Motor neuron (in vitro differentiated cells): ENCODE results near the gene HSPG2. TPM values are rescaled to one million over a fixed set of nuclear protein-coding genes. Genes with fewer than 3 reads are reported as not detected.

Source experiments
- ATAC-seq, 8 experiments: fragments of 200-7000 bp; cut with Tn5 transposase; replicated peaks in 6 of 8; 2 replicates each; pipeline ENCODE4 v1.8.0; 2021; ENCODE audit warnings: mild to moderate bottlenecking in 8 of 8, moderate library complexity in 8 of 8
- H3K27ac ChIP-seq, 2 donors: fragments of 250-450 bp; sonication (Bioruptor Pico); 2 replicates each; pipeline ENCODE4 v1.9.0; 2021; ENCODE audit warnings: antibody characterized with exemption in 2 of 2, mild to moderate bottlenecking in 2 of 2, moderate library complexity in 1 of 2
- H3K4me1 ChIP-seq, 2 donors: fragments of 250-450 bp; sonication (Bioruptor Pico); replicated peaks in 1 of 2; 2 replicates each; pipeline ENCODE4 v1.6.1; 2021; ENCODE audit warnings: antibody characterized with exemption in 2 of 2, mild to moderate bottlenecking in 2 of 2, moderate library complexity in 1 of 2
- H3K4me3 ChIP-seq, 5 donors: fragments of 250-450 bp; sonication (Bioruptor Pico); 2 replicates each; pipeline ENCODE4 v1.9.0; 2021; ENCODE audit warnings: antibody characterized with exemption in 5 of 5, mild to moderate bottlenecking in 5 of 5, moderate library complexity in 4 of 5
- WGBS, 10 experiments: fragments of 450-650 bp; shearing (Covaris generic); methylation state at CpG; one replicate each; pipeline ENCODE4 v1.0.0; 2022; 5-methylcytosine and 5-hydroxymethylcytosine counted together
- in situ Hi-C, 9 experiments: fragments of 400-800 bp; cut with MboI; loops; one replicate each; pipeline ENCODE4 v1.15.0; 2021; ENCODE audit warnings: low sequenced_read_pairs in 9 of 9, low pct_unique_long_range_greater_than_20kb in 2 of 9; ENCODE audit not compliant: unreplicated experiment in 9 of 9
- total RNA-seq, 8 experiments: library from RNA; unstranded; fragments of 300-600 nt; gene quantifications; 2 replicates each; pipeline versions ENCODE4 v1.2.3 to v1.2.4, GENCODE V29; 2022

Gene HSPG2
- total RNA-seq, 8 experiments from 2014 or later: 5.8 to 47.9 (median 12.8) TPM

DNA sequence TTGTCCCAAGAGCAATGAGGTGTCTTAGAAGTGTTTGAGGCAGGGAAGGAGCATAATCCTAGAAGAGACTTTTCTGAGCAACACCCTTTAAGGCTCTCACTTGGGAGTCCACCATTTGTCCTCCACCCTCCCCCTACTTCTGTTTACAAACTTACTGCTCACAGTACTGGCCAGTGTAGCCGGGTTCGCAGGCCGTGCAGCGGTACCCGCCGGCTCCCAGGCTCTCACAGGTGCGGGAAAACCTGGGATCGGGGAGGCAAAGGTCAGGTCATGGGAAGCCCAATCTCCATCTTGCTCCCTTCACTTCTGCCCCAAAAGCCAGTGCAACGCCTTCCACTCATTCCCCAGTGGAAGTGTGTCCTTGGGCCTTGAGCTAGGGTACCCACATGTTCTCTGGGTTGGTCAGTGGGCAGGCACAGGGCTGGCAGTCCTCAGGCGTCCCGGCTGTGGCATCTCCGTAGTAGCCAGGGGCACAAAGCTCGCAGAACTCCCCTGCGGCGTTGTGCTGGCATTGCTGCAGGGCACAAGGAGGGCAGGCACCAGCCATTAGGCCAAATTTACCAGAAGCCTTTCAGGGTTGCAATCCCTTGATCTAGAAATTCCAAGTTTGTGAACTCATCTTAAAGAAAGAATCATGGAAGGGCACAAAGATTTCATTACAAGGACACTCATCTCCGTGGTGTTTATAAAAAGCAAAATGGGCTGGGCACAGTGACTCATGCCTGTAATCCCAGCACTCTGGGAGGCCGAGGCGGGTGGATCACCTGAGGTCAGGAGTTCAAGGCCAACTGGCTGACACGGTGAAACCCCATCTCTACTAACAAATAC lies 75.3 kb downstream of the HSPG2 start:
- ATAC-seq: peak in 2 of 8 experiments; percentile 34 to 56
- H3K27ac ChIP-seq: no peak overlapping the region
- H3K4me3 ChIP-seq: no peak overlapping the region
- H3K4me1 ChIP-seq: peaks cover 11 to 14% of the 10 kb centered on the region in 2 donors
- in situ Hi-C loops: no loop called here
- 33 to 100% (median 95%) methylated on average over 1 to 19 of the region's 19 CpGs; no CpG with 5 or more reads in 2 of the 10 experiments for WGBS, 10 experiments

DNA sequence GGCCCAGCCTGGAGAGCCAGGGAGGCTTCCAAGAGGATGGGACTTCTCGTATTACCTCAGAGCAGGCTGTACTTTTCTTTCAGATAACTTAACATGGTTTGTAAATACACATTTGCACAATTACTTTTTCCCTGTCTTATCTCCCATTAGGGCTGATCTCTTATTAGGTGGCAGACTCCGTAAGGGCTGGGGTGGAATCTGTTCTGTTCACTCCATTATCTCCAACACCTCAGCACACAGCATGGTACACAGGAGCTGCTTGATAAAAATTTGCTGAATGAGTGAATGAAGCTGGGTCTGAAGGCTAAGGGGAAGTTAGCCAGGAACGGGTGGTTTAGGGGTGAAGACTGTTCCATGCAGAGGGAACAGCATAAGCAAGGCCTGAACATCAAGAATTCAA lies 76.1 kb downstream of the HSPG2 start:
- 83 to 100% (median 93%) methylated on average over 1 to 3 of the region's 3 CpGs; no CpG with 5 or more reads in 1 of the 10 experiments for WGBS, 10 experiments
- in situ Hi-C loops: no loop called here
- Histone ChIP-seq H3K4me1 (peaks cover 5 to 6% of the 10 kb centered on the region in 2 donors), H3K27ac (no peak overlapping the region), H3K4me3 (no peak overlapping the region)
- no peak for ATAC-seq

DNA sequence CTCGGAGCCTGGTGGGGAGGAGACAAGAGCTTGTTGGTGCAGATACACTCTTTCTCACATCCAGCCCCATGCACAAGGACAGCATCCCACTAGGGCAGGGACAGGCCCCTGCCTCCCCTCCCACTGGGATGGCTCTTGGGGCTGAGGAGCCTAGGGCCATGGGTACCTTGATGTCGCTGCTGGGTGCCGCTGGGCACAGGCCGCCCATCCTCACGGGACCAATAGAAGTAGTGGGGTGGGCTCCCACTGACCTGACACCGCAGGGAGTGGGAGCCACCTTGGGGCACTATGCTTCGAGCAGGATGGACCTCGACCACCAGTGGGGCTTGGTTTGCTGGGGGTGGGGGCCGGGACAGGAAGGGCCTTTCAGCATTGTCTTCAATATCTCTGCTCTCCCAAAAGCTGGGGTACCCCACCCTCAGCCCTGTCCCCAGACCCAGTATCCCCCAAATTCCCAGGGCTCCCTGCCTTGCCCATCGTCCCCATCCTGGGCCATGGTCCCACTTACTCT lies 77.4 kb downstream of the HSPG2 start:
- no peak overlapping the region for H3K27ac ChIP-seq
- 100% methylated on average over 1 to 2 of the region's 10 CpGs; no CpG with 5 or more reads in 7 of the 10 experiments for whole genome bisulfite sequencing, 10 experiments
- H3K4me1 ChIP-seq: no peaks in the 10 kb centered on the region
- in situ Hi-C loops: no loop called here
- H3K4me3 ChIP-seq: no peak overlapping the region
- ATAC-seq: no peak

DNA sequence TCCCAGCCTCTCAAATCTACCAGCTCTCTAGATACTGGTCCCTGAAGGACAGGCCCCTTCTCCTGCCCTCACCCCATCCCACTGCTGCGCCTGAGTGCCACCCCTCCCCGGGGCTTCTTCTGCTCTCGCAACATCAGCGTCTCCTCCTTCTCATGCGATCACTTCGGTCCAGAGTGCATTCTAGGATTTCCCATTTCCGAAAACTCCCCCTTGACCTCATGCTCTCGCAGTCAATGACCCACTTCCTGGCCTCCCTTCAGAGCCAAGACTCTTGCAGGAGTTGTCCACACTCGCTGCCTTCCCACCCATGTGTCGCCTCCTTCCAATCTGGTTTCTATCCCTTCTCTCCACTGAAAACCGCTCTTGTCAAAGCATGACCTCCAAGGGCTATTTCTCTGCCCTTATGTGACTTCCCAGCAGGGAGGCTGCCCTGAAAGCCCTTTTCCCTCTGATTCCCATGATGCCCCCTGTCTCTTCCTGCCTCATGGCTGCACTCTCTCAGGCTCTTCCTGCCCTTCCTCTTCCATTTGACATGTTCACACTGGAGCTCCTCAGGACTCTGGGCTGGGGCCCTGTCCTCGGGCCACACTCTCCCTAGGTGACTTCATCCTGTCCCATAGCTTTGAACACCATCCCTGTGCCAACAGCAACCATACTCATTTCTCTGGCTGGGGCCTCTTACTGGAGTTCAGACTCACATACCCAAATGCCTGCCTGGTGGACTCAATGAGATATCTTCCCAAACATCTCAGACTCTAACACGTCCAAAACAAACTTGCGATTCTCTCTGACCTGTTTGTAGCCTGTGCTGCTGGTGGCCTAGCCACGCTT lies 79.1 kb downstream of the HSPG2 start:
- no peak for ATAC-seq
- Histone ChIP-seq H3K27ac (no peak overlapping the region), H3K4me3 (no peak overlapping the region), H3K4me1 (no peaks in the 10 kb centered on the region)
- 68 to 94% (median 86%) methylated on average over 3 to 12 of the region's 15 CpGs; no CpG with 5 or more reads in 4 of the 10 experiments for whole genome bisulfite sequencing, 10 experiments
- in situ Hi-C loops: no loop called here

DNA sequence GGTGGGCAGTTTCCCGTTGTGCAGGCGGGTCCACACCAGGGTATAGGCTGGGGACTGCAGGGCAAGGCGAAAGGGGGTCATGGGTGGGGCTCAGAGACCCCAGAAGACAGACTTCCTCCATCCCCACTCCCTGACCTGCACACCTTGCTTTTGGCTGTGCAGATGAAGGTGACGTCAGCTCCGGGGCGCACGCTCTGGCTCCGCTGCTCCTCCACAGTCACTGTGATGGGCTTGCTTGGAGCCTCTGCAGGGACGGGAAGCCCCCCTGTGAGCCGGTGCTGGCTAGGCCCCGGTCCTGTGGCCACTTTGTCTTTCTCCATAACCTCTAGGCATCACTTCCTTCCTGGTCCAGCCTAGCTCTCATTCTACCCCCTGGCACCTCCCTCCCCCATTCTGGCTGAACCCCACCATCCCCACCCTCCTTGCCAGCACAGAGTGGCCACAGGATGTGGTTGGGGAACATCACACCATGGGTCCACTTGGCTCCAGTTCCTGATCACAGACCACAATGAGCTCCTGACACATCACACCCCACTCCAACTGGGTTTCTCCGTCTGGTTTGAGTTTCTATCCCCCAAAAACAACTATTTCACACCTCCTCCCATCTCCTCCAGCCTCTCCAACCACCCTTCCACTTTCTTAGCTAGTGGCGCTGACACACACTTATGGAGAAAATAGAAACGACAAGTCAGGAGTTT lies 79.8 kb downstream of the HSPG2 start:
- no peak overlapping the region for H3K4me3 ChIP-seq
- no peak overlapping the region for H3K27ac ChIP-seq
- 80 to 100% (median 95%) methylated on average over 1 to 6 of the region's 14 CpGs; no CpG with 5 or more reads in 5 of the 10 experiments for WGBS, 10 experiments
- no peaks in the 10 kb centered on the region for H3K4me1 ChIP-seq
- in situ Hi-C loops: no loop called here
- ATAC-seq: no peak

DNA sequence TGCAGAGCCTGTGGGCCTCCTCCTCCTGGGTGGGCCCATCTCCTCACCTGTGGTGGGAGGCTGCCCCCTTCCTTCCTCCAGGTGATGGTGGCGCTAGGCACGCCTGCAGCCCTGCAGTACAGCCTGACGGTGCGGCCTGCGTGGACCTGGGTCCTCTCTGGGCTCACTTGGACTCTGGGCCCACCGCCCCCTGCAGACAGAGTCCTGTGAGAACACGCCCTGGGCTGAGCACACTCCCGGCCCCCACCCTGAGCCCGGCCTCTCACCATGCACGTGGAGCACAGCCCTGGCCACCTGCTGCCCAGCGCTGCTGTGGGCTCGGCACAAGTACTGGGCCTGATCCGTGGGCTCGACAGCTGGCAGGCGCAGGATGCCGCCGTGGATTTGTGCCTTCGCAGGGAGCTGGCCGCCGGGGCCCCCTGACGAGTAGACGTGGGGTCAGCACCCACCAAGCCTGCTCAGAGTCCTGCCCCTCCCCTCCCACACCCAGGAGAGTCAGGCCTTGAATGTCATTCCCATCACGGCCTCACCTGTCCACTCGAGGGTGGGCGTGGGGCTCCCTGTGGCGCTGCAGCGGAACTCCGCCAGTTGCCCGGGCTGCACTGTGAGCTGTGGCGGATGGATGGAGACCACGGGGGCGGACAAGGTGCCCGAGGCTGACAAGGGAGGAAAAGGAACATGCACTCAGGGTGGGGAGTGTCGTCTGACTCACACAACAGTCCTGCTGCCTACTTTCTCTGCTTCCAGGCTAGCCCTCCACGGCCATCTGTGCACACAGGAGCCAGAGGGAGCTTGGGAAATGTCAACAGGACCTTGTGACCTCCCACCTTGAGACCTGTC lies 81.6 kb downstream of the HSPG2 start:
- H3K4me3 ChIP-seq: no peak overlapping the region
- 88 to 100% (median 93%) methylated on average over 4 to 17 of the region's 35 CpGs; no CpG with 5 or more reads in 6 of the 10 experiments for WGBS, 10 experiments
- H3K27ac ChIP-seq: no peak overlapping the region
- in situ Hi-C loops: no loop called here
- peak in 5 of 8 experiments; percentile 12 to 69 (median 20) for ATAC-seq
- H3K4me1 ChIP-seq: no peaks in the 10 kb centered on the region

DNA sequence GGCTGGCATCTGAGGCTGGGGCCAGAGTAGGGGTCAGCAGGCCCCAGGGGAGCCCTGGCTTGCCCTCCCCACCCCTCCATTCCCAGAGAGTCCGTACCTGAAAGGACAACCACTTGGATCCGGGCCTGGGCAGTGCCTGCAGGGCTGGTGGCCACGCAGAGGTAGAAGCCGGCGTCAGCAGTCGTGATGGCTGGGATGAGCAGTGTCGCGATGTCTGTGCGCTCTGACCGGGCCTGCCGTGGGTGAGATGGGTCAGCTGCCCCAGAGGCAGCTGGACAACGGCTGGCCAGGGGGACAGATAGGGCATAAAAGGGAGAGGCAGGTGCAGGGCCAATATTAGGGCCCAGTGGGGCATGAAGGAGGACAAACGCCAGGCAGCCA lies 82.4 kb downstream of the HSPG2 start:
- in situ Hi-C loops: no loop called here
- no peak overlapping the region for H3K27ac ChIP-seq
- H3K4me1 ChIP-seq: no peaks in the 10 kb centered on the region
- 60 to 100% (median 94%) methylated on average over 1 to 7 of the region's 13 CpGs; no CpG with 5 or more reads in 6 of the 10 experiments for WGBS, 10 experiments
- ATAC-seq: peak in 2 of 8 experiments; percentile 5
- H3K4me3 ChIP-seq: no peak overlapping the region

DNA sequence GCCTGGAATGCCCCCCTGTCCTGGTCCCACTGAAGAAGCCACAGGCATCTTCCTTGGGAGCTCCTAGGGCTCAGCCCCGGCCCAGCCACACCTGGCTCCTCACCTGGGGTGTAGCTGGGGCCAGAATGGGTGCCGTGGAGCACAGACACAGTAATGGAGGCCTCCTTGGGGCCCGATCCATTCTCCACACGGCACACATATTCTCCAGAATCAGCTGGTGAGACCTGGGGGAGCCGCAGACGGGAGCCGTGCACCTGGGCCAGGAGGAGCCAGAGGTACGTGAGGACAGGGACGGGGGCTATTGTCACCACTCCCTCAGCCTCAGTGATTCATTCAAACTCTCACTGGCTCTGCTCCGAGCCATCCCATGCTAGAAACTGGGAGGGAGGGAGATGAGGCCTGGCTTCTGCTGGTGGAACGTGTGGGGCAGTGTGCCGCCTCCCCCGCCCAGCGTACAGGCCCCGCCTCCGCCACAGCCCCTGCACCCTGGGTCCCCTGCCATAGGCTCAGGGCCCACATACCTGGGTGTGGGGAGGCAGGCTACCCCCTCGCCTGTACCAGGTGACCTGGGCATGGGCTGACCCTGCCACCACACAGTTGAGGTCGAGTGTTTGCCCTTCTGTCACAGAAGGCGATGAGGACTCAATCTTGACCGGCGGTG lies 82.9 kb downstream of the HSPG2 start:
- no peak overlapping the region for H3K27ac ChIP-seq
- H3K4me1 ChIP-seq: no peaks in the 10 kb centered on the region
- 80 to 93% methylated on average over 1 to 5 of the region's 21 CpGs; no CpG with 5 or more reads in 8 of the 10 experiments for WGBS, 10 experiments
- peak in 3 of 8 experiments; percentile 12 to 21 (median 15) for ATAC-seq
- H3K4me3 ChIP-seq: no peak overlapping the region
- in situ Hi-C loops: no loop called here

DNA sequence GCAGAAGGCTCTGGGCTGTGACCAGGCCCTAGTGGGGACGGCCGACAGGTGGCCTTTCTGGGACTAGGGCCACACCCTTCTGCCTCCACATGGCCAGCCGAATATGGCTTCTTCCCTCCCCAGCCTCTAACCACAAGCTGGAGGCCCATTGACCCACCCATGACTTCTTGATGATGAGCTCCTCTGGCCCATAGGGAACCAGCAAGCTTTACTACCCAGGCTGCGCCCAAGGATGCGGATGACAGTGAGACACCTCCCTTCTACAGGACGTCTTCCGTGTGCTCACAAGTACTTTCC lies 84.0 kb downstream of the HSPG2 start:
- Histone ChIP-seq H3K27ac (no peak overlapping the region), H3K4me3 (no peak overlapping the region), H3K4me1 (no peaks in the 10 kb centered on the region)
- ATAC-seq: peak in 3 of 8 experiments; percentile 27 to 70 (median 57)
- in situ Hi-C loops: no loop called here
- WGBS, 10 experiments: 73 to 100% (median 90%) methylated on average over 2 to 5 of the region's 7 CpGs; no CpG with 5 or more reads in 5 of the 10 experiments

DNA sequence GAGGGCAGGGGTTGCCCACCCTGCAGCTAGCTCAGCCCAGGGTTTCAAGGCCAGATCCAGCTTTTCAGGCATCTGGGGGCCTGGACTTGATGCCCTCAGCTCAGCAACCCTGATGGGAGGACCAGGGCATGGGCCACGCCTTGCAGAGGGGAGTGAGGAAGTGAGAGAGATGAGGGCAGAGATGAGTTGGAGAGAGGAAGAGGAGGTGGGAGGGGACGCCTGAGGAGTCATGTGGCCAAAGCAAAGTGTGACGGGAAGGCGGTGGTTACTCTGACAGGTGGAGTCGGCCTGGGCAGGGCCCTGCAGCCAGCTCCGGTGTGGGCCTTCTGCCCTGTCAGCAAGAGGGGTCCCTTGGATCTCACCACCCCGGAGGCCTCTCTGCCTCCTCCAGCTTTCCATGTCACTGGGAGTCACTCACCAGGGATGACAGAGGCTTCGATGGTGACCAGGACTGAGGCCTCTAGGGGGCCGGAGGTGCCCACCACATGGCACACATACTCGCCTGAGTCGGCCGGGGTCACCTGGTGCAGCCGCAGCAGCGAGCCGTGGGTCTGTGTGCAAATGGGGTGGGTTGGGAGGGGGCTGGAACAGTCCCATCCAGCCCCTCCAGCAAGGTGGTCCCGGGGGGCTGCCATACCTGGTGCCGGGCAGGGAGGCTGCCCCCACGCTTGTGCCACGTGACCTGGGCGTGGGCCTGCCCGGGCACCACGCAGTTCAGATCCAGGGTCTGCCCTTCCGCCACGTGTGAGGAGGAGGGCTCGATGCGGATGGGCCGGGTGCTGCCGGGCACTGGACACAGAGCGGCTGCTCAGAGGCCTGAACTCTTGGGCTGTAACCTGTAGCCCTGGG lies 84.6 kb downstream of the HSPG2 start:
- peak in 1 of 8 experiments; percentile 10 for ATAC-seq
- in situ Hi-C loops: no loop called here
- no peaks in the 10 kb centered on the region for H3K4me1 ChIP-seq
- 80 to 100% (median 86%) methylated on average over 1 to 16 of the region's 29 CpGs; no CpG with 5 or more reads in 6 of the 10 experiments for WGBS, 10 experiments
- no peak overlapping the region for H3K27ac ChIP-seq
- no peak overlapping the region for H3K4me3 ChIP-seq
